HepG2 (cell line): Measurements from ENCODE around the gene WDR81. TPM values are rescaled to one million over a fixed set of nuclear protein-coding genes. Genes with fewer than 3 reads are reported as not detected.

ENCODE experiments used
- ATAC-seq: fragments of 200-7000 bp; cut with Tn5 transposase; 3 replicates; pipeline ENCODE4 v1.9.1; 2020; ENCODE audit warnings: mild to moderate bottlenecking, moderate library complexity
- BruUV-seq: library from RNA; stranded (reverse); fragments of 400-500 nt; replicated peaks from 2 replicates; lab custom pipeline; 2021; lab: Mats Ljungman, UMichigan
- CTCF ChIA-PET: fragments of 300-600 bp; formaldehyde crosslinking; extraction: SDS; loops from one replicate; lab custom pipeline; 2021; ENCODE audit warnings: low total read pairs, inconsistent platforms, low intra/inter-chr PET ratio; lab: Yijun Ruan, JAX
- POLR2A ChIA-PET: fragments of 350-600 bp; sonication (Branson Sonifier 250); formaldehyde crosslinking; loops from one replicate; lab custom pipeline; 2020; ENCODE audit warnings: antibody characterized with exemption, inconsistent platforms; lab: Yijun Ruan, JAX
- DNase-seq: peaks from one replicate; pipeline ENCODE4 v3.0.0-alpha.2; 2015; ENCODE audit warnings: low spot score
- FAIRE-seq: peaks from 3 replicates; lab custom pipeline; 2011; peaks lifted over from hg19 to GRCh38; lab: Jason Lieb, UNC
- H2AFZ ChIP-seq: one replicate; pipeline ENCODE4 v1.6.1; 2011; ENCODE audit warnings: low read length, inconsistent platforms
- H3K27ac ChIP-seq: fragments of 300-600 bp; 3 replicates; pipeline ENCODE4 v1.8.0; 2011; ENCODE audit warnings: mixed run types, mild to moderate bottlenecking, mixed read lengths, low read length, inconsistent platforms; ENCODE audit not compliant: insufficient read depth; ENCODE audit errors: extremely low read length
- H3K27me3 ChIP-seq, 2 experiments: fragments of 200-600 bp in 1 of 2; 2 replicates in 1 of 2; 3 replicates in 1 of 2; pipeline versions ENCODE4 v1.6.0 to v1.8.0; 2011; ENCODE audit warnings: low read length in 2 of 2, mild to moderate bottlenecking in 2 of 2, moderate library complexity in 2 of 2, inconsistent platforms in 1 of 2; ENCODE audit not compliant: insufficient read depth in 2 of 2, control insufficient read depth in 1 of 2
- H3K36me3 ChIP-seq, 2 experiments: fragments of 200-600 bp in 1 of 2; replicated peaks in 1 of 2; 2 replicates in 1 of 2; 3 replicates in 1 of 2; pipeline versions ENCODE4 v1.5.1 to v1.8.0; 2011; ENCODE audit warnings: low read length in 2 of 2, inconsistent platforms in 1 of 2; ENCODE audit not compliant: insufficient read depth in 2 of 2, control insufficient read depth in 1 of 2
- H3K4me1 ChIP-seq: 2 replicates; pipeline ENCODE4 v1.5.1; 2012; ENCODE audit warnings: low read length, inconsistent platforms; ENCODE audit not compliant: insufficient read depth
- H3K4me2 ChIP-seq: 2 replicates; pipeline ENCODE4 v1.6.0; 2011; ENCODE audit warnings: low read depth, low read length, inconsistent platforms
- H3K4me3 ChIP-seq, 3 experiments: fragments of 200-600 bp in 1 of 3; sonication (generic), shearing (Covaris generic) in 1 of 3; replicated peaks in 1 of 3; 2 replicates each; pipeline ENCODE4 v1.5.1; 2011 to 2016; ENCODE audit warnings: low read length in 3 of 3, inconsistent platforms in 2 of 3, low read depth in 2 of 3, mild to moderate bottlenecking in 2 of 3, control low read depth in 1 of 3, mixed read lengths in 1 of 3; ENCODE audit not compliant: insufficient read depth in 1 of 3
- H3K79me2 ChIP-seq: one replicate; pipeline ENCODE4 v1.6.1; 2011; ENCODE audit warnings: low read length, inconsistent platforms; ENCODE audit not compliant: insufficient read depth
- H3K9ac ChIP-seq: 2 replicates; pipeline ENCODE4 v1.6.0; 2011; ENCODE audit warnings: mild to moderate bottlenecking, low read depth, low read length, inconsistent platforms; ENCODE audit not compliant: insufficient read depth
- H3K9me3 ChIP-seq: 2 replicates; pipeline ENCODE4 v1.5.1; 2012; ENCODE audit warnings: mild to moderate bottlenecking, low read length
- H4K20me1 ChIP-seq: 2 replicates; pipeline ENCODE4 v1.6.0; 2011; ENCODE audit warnings: inconsistent platforms, mild to moderate bottlenecking, low read length, moderate library complexity; ENCODE audit not compliant: insufficient read depth
- AGO2 ChIP-seq: fragments of 200-400 bp; formaldehyde crosslinking; optimal IDR thresholded peaks from 2 replicates; pipeline ENCODE3; 2017; ENCODE audit warnings: mild to moderate bottlenecking, low read depth, low read length, moderate library complexity
- AKAP8 ChIP-seq: sonication (generic); formaldehyde crosslinking; IDR thresholded peaks from 2 replicates; pipeline ENCODE4 v1.5.1; 2020; ENCODE audit warnings: mild to moderate bottlenecking, missing genetic modification reagents
- BCL6 ChIP-seq: IDR thresholded peaks from 2 replicates; pipeline ENCODE4 v1.6.1; 2016; ENCODE audit warnings: missing genetic modification reagents, missing compliant biosample characterization
- HNRNPL ChIP-seq: fragments of 200-400 bp; formaldehyde crosslinking; IDR thresholded peaks from 2 replicates; pipeline ENCODE4 v1.6.1; 2017; ENCODE audit warnings: mild to moderate bottlenecking, low read depth, low read length
- HOXA9 ChIP-seq: sonication (generic); formaldehyde crosslinking; IDR thresholded peaks from 2 replicates; pipeline ENCODE4 v1.8.1; 2022; ENCODE audit warnings: missing genetic modification reagents, mild to moderate bottlenecking, moderate library complexity, borderline replicate concordance
- NFYC ChIP-seq: IDR thresholded peaks from 2 replicates; pipeline ENCODE4 v1.6.1; 2016; ENCODE audit warnings: missing genetic modification reagents, missing compliant biosample characterization
- NONO ChIP-seq, 2 experiments: fragments of 450-650 bp in 1 of 2; sonication (generic) in 1 of 2; formaldehyde crosslinking in 1 of 2; IDR thresholded peaks in 1 of 2; conservative IDR thresholded peaks in 1 of 2; 2 replicates each; pipeline versions ENCODE4 v1.6.1 to v1.8.0; 2017 to 2022; ENCODE audit warnings: mild to moderate bottlenecking in 1 of 2, missing genetic modification reagents in 1 of 2, moderate library complexity in 1 of 2
- POLR2A ChIP-seq, 2 experiments: IDR thresholded peaks; 2 replicates each; pipeline ENCODE4 v1.6.1; 2011; ENCODE audit warnings: low read depth in 2 of 2, low read length in 2 of 2, mild to moderate bottlenecking in 1 of 2, moderate library complexity in 1 of 2; ENCODE audit not compliant: insufficient read depth in 1 of 2
- RBM22 ChIP-seq: fragments of 200-400 bp; formaldehyde crosslinking; optimal IDR thresholded peaks from 2 replicates; pipeline ENCODE3; 2017; ENCODE audit warnings: mild to moderate bottlenecking, low read length, moderate library complexity
- REXO4 ChIP-seq: sonication (generic); formaldehyde crosslinking; IDR thresholded peaks from 2 replicates; pipeline ENCODE4 v1.8.0; 2022; ENCODE audit warnings: missing genetic modification reagents, mild to moderate bottlenecking, borderline replicate concordance
- SSRP1 ChIP-seq: IDR thresholded peaks from 2 replicates; pipeline ENCODE4 v1.6.1; 2016; ENCODE audit warnings: control low read depth
- ZFP36 ChIP-seq: fragments of 150-350 bp; IDR thresholded peaks from 2 replicates; pipeline ENCODE4 v1.6.1; 2018; ENCODE audit warnings: borderline replicate concordance, low read length, low read depth; ENCODE audit not compliant: partially characterized antibody
- ZNF3 ChIP-seq: IDR thresholded peaks from 2 replicates; pipeline ENCODE4 v1.7.0; 2017; ENCODE audit warnings: inconsistent platforms
- ZNF737 ChIP-seq: sonication (generic); formaldehyde crosslinking; IDR thresholded peaks from 2 replicates; pipeline ENCODE4 v1.5.0; 2020; ENCODE audit warnings: missing genetic modification reagents, mild to moderate bottlenecking, borderline replicate concordance
- ZNF777 ChIP-seq: sonication (generic); formaldehyde crosslinking; IDR thresholded peaks from 2 replicates; pipeline ENCODE4 v1.4.0; 2020; ENCODE audit warnings: missing genetic modification reagents
- WGBS: methylation state at CpG from one replicate; pipeline ENCODE4 v1.1.6; 2017; ENCODE audit warnings: low lambda C conversion rate; 5-methylcytosine and 5-hydroxymethylcytosine counted together
- in situ Hi-C: cut with HindIII; loops from 2 replicates; pipeline ENCODE4 v1.10.0; 2017; ENCODE audit warnings: low pct_unique_long_range_greater_than_20kb; ENCODE audit not compliant: extremely low pct_ligation_motif_present
- intact Hi-C: fragments of 100-400 bp; cut with micrococcal nuclease; formaldehyde crosslinking; loops from one replicate; pipeline ENCODE4 v1.10.0; 2022; ENCODE audit not compliant: unreplicated experiment
- polyA plus RNA-seq, 8 experiments: library from polyadenylated mRNA; depleted of rRNA in 3 of 8; stranded (reverse) in 7 of 8; unstranded in 1 of 8; fragments of >200 nt; fragmentation: Illumina TruSeq in 4 of 8; extraction: Trizol in 4 of 8; gene quantifications; 2 replicates each; pipeline versions ENCODE4 v1.2.1 to v1.2.3, GENCODE V29; 2011 to 2016; ENCODE audit warnings: low read depth in 4 of 8, missing spikeins in 1 of 8, mixed read lengths in 1 of 8; ENCODE audit not compliant: insufficient read depth in 1 of 8
- total RNA-seq, 5 experiments: library from RNA; depleted of rRNA; stranded (reverse); fragments of >200 nt; fragmentation: Illumina TruSeq; extraction: Trizol; gene quantifications; 2 replicates each; pipeline ENCODE4 v1.2.3, GENCODE V29; 2016; ENCODE audit warnings: low read depth in 1 of 5
- TF ChIP-seq, protein P1 (sequence below): sonication (generic); formaldehyde crosslinking; IDR thresholded peaks from 2 replicates; pipeline ENCODE4 v1.8.0; 2022; ENCODE audit warnings: mild to moderate bottlenecking, missing genetic modification reagents, moderate library complexity

The WDR81 gene
- total and polyA plus RNA-seq, 2 of the 13 experiments (the other 11 are each of a cell fraction or from before 2014, with no cell fraction given), result 9.1 to 16.7 TPM

DNA sequence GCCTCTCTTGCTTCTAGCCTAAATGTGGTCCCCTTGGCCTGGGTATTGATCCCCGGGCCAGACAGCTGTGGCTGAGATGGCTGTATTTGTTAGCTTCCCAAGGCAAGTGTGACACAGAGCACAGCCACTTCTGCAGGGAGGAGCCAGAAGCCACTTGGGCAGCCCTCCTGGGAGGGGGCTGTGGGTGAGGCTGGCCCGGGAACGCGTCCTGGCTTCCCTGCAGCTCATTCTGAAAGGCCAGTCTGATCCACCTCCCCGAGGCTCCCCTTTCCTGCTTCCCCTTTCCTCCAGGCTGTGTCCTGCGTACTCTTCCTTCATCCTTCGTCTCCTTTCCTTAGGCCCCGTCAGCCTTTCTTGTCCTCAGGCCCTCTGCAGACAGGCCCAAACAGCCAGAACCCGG lies 26.1 kb downstream of the WDR81 start:
- BruUV-seq, result no TSS peak
- in situ Hi-C loops (no loop called here), intact Hi-C loops (no loop called here)
- WGBS, result 97% methylated on average over 8 of the region's 9 CpGs
- DNase-seq, result no peak
- Histone ChIP-seq H3K27ac (no peak overlapping the region), H3K9me3 (no peaks in the 10 kb centered on the region)
- TF ChIP-seq REXO4 (CRISPR knock-in tag) (no peak), RBM22 (peak; percentile 18), NFYC (CRISPR knock-in tag) (no peak), AGO2 (peak; percentile 42), ZNF737 (CRISPR knock-in tag) (0 out of 2 replicates have a peak, but pooled peaks have one; percentile 23)
- TF ChIP-seq, all 625 proteins: peak for 3
- Histone ChIP-seq H2AFZ (no peak overlapping the region), H3K79me2 (peaks cover 2% of the 10 kb centered on the region), H3K36me3 (peaks cover 13 to 32% of the 10 kb centered on the region in 2 experiments; a peak in 4 of 5 replicates), H3K4me3 (no peak overlapping the region), H3K27me3 (no peaks in the 10 kb centered on the region), H3K4me1 (peaks cover 68% of the 10 kb centered on the region), H3K4me2 (no peak overlapping the region), H3K9ac (no peak overlapping the region), H4K20me1 (peaks cover 26% of the 10 kb centered on the region; the same call in 1 of the 2 replicates)
- ChIA-PET POLR2A (interaction anchor here (2.5 to 16.4 kb wide), 4 partner anchors 13 to 29 kb away, joined by 7 to 299 read pairs (median 142); partner anchors contain the start of genes SERPINF1 and WDR81), CTCF (no interaction called here)
- ATAC-seq (no peak), FAIRE-seq (no peak)

DNA sequence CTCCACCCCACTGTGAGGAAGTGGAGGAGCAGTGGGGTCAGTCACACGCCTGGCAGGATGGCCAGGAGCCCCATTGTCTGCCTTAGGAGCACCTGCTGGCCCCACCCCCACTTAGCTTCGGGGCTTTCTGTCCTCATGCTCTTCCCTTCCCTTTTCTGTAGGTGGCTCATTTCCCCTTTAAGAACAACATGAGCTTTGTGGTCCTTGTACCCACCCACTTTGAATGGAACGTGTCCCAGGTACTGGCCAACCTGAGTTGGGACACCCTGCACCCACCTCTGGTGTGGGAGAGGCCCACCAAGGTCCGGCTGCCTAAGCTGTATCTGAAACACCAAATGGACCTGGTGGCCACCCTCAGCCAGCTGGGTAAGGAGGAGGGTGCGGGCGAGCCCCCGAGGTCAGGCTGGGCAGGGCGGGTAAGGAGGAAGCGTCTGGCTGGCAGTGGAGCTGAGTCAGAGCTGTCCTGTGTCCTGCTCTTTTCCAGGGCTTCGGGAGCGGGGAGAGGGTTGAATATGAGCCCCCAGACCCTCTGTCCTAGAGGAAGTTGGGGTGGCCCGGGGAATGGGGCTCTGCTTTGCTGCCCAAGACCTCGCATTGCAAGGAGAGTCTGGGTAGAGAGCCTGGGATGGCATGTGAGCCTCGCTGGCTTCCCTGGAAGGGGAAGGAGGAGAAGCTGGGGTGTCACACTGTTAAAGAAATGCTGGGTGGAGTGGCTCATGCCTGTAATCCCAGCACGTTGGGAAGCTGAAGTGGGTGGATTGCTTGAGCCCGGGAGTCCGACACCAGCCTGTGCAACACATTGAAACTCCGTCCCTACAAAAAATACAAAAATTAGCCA lies 28.1 kb downstream of the WDR81 start:
- H3K4me3 ChIP-seq, result no peak overlapping the region
- H3K27me3 ChIP-seq, result no peaks in the 10 kb centered on the region
- in situ Hi-C loops (no loop called here), intact Hi-C loops (no loop called here)
- DNase-seq (no peak), FAIRE-seq (no peak), ATAC-seq (no peak)
- peaks cover 60% of the 10 kb centered on the region for H3K4me1 ChIP-seq
- no peaks in the 10 kb centered on the region for H3K79me2 ChIP-seq
- BruUV-seq, result no TSS peak
- H3K9me3 ChIP-seq, result no peaks in the 10 kb centered on the region
- no peak overlapping the region for H2AFZ ChIP-seq
- ChIA-PET POLR2A (interaction anchor here (0.9 to 16.4 kb wide), 9 partner anchors 8 to 58 kb away, joined by 3 to 299 read pairs (median 7); partner anchors contain the start of genes SERPINF1, SERPINF2 and WDR81), CTCF (no interaction called here)
- peak overlapping the region; percentile 19 for H3K27ac ChIP-seq
- H3K9ac ChIP-seq, result no peak overlapping the region
- H4K20me1 ChIP-seq, result peaks cover 20% of the 10 kb centered on the region; the same call in 1 of the 2 replicates
- WGBS, result 89% methylated on average over 17 of the region's 18 CpGs
- H3K4me2 ChIP-seq, result no peak overlapping the region
- H3K36me3 ChIP-seq, result peaks cover 8 to 20% of the 10 kb centered on the region in 2 experiments; a peak in 3 of 5 replicates
- TF ChIP-seq ZNF777 (CRISPR knock-in tag) (0 out of 2 replicates have a peak, but pooled peaks have one; percentile 24), AGO2 (peak; percentile 95), HNRNPL (0 out of 2 replicates have a peak, but pooled peaks have one; percentile 46), HOXA9 (CRISPR knock-in tag) (no peak), ZFP36 (no peak), AKAP8 (CRISPR knock-in tag) (0 out of 2 replicates have a peak, but pooled peaks have one; percentile 27), ZNF3 (no peak), BCL6 (CRISPR knock-in tag) (0 out of 2 replicates have a peak, but pooled peaks have one; percentile 5), SSRP1 (0 out of 2 replicates have a peak, but pooled peaks have one; percentile 30), POLR2A (IDR thresholded peaks at IDR 0.05; ENCODE audit: insufficient read depth in 1 of 2, low read depth in 2 of 2, low read length in 2 of 2) (peak in 1 of 2 experiments; percentile 45; a peak in 3 of 4 replicates), NONO (IDR thresholded peaks at IDR 0.05) (no peak), NONO (CRISPR knock-in tag; conservative IDR thresholded peaks at IDR 0.05) (0 out of 2 replicates have a peak, but pooled peaks have one; percentile 26)
- TF ChIP-seq, protein P1, sequence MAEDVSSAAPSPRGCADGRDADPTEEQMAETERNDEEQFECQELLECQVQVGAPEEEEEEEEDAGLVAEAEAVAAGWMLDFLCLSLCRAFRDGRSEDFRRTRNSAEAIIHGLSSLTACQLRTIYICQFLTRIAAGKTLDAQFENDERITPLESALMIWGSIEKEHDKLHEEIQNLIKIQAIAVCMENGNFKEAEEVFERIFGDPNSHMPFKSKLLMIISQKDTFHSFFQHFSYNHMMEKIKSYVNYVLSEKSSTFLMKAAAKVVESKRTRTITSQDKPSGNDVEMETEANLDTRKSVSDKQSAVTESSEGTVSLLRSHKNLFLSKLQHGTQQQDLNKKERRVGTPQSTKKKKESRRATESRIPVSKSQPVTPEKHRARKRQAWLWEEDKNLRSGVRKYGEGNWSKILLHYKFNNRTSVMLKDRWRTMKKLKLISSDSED, result no peak
